GM21737 (cell line): Measurements from ENCODE around the gene POLD1.

ENCODE experiments used
- ATAC-seq: cut with Tn5 transposase; IDR thresholded peaks from one replicate; pipeline ENCODE4 v1.9.1; 2021; ENCODE audit warnings: mild to moderate bottlenecking, moderate library complexity; ENCODE audit not compliant: unreplicated experiment

POLD1 gene

GRCh38 chr19:50461066-50461875 is 77.1 kb downstream of the POLD1 start:
- no peak for ATAC-seq

GRCh38 chr19:50462970-50463369 is 78.8 kb downstream of the POLD1 start:
- no peak for ATAC-seq

- ATAC-seq = no peak
These were observed 80.2 kb downstream of the POLD1 start for GRCh38 chr19:50464348-50464747.

GRCh38 chr19:50465000-50465399 is 80.9 kb downstream of the POLD1 start:
- no peak for ATAC-seq

- ATAC-seq = no peak
These were observed 82.0 kb downstream of the POLD1 start for GRCh38 chr19:50465986-50466705.

- no peak for ATAC-seq
These were observed 82.5 kb downstream of the POLD1 start for GRCh38 chr19:50466706-50467039.

GRCh38 chr19:50467566-50467965 is 83.4 kb downstream of the POLD1 start:
- no peak for ATAC-seq
